ENCODE data around the gene CDHR5. TPM values are rescaled to one million over a fixed set of nuclear protein-coding genes. Genes with fewer than 3 reads are reported as not detected.

CDHR5 gene
- total RNA-seq, 2 donors from 2014 or later: 0.13 to 0.27 TPM

- peaks cover 28% of the 10 kb centered on the region for H3K36me3 Mint-ChIP-seq (ENCODE audit: low read depth)
- DNase-seq: no peak
- peak overlapping the region; percentile 81 for H3K27ac Mint-ChIP-seq
- H3K4me1 ChIP-seq (ENCODE audit: control insufficient read depth, insufficient read depth, low read length): peaks cover 16% of the 10 kb centered on the region
- no peaks in the 10 kb centered on the region for H3K9me3 Mint-ChIP-seq
- H3K27me3 Mint-ChIP-seq (ENCODE audit: insufficient read depth): no peaks in the 10 kb centered on the region
- no peak overlapping the region for H3K4me3 ChIP-seq (ENCODE audit: low read length)
- H3K36me3 ChIP-seq (ENCODE audit: control insufficient read depth, insufficient read depth, low read length): peaks cover 33% of the 10 kb centered on the region
- H3K4me1 Mint-ChIP-seq: peaks cover 20% of the 10 kb centered on the region
- no peak overlapping the region for H3K4me3 Mint-ChIP-seq
- no peaks in the 10 kb centered on the region for H3K9me3 ChIP-seq (ENCODE audit: control insufficient read depth, low read length)
- TF ChIP-seq CTCF (conservative IDR thresholded peaks at IDR 0.05): no peak
- H3K27me3 ChIP-seq (ENCODE audit: control insufficient read depth, insufficient read depth, low read length, poor library complexity, severe bottlenecking): no peaks in the 10 kb centered on the region
- WGBS, 2 experiments (ENCODE audit: insufficient coverage in 1 of 2, insufficient read length in 1 of 2): 95 to 96% methylated on average over 16 to 17 of the region's 17 CpGs
- H3K27ac ChIP-seq (ENCODE audit: low read depth, low read length): no peak overlapping the region
- no peak overlapping the region for H3K9ac ChIP-seq (ENCODE audit: extremely low read depth, low read length, poor library complexity, severe bottlenecking)
Observed at GRCh38 chr11:581752-582151, 43.0 kb downstream of the CDHR5 start.

- no peak for TF ChIP-seq CTCF (conservative IDR thresholded peaks at IDR 0.05)
- no peaks in the 10 kb centered on the region for H3K9me3 ChIP-seq (ENCODE audit: control insufficient read depth, low read length)
- Mint-ChIP-seq H3K27me3 (ENCODE audit: insufficient read depth) (no peaks in the 10 kb centered on the region), H3K9me3 (no peaks in the 10 kb centered on the region), H3K36me3 (ENCODE audit: low read depth) (peaks cover 25% of the 10 kb centered on the region), H3K4me3 (no peak overlapping the region), H3K27ac (no peak overlapping the region), H3K4me1 (peaks cover 20% of the 10 kb centered on the region)
- H3K36me3 ChIP-seq (ENCODE audit: control insufficient read depth, insufficient read depth, low read length): peaks cover 30% of the 10 kb centered on the region
- H3K4me1 ChIP-seq (ENCODE audit: control insufficient read depth, insufficient read depth, low read length): peaks cover 16% of the 10 kb centered on the region
- no peak overlapping the region for H3K4me3 ChIP-seq (ENCODE audit: low read length)
- 93 to 97% methylated on average over 13 to 14 of the region's 14 CpGs for WGBS, 2 experiments (ENCODE audit: insufficient coverage in 1 of 2, insufficient read length in 1 of 2)
- no peak for DNase-seq
- H3K27ac ChIP-seq (ENCODE audit: low read depth, low read length): no peak overlapping the region
- H3K9ac ChIP-seq (ENCODE audit: extremely low read depth, low read length, poor library complexity, severe bottlenecking): no peak overlapping the region
- H3K27me3 ChIP-seq (ENCODE audit: control insufficient read depth, insufficient read depth, low read length, poor library complexity, severe bottlenecking): no peaks in the 10 kb centered on the region
Observed at GRCh38 chr11:581342-581741, 43.4 kb downstream of the CDHR5 start.

- H3K36me3 ChIP-seq (ENCODE audit: control insufficient read depth, insufficient read depth, low read length): peaks cover 27% of the 10 kb centered on the region
- H3K36me3 Mint-ChIP-seq (ENCODE audit: low read depth): peaks cover 22% of the 10 kb centered on the region
- no peak overlapping the region for H3K4me3 ChIP-seq (ENCODE audit: low read length)
- 92 to 94% methylated on average over 18 to 20 of the region's 20 CpGs for WGBS, 2 experiments (ENCODE audit: insufficient coverage in 1 of 2, insufficient read length in 1 of 2)
- no peak overlapping the region for H3K27ac ChIP-seq (ENCODE audit: low read depth, low read length)
- peak; percentile 40 for DNase-seq
- H3K4me3 Mint-ChIP-seq: no peak overlapping the region
- H3K4me1 ChIP-seq (ENCODE audit: control insufficient read depth, insufficient read depth, low read length): peaks cover 16% of the 10 kb centered on the region
- H3K27me3 ChIP-seq (ENCODE audit: control insufficient read depth, insufficient read depth, low read length, poor library complexity, severe bottlenecking): peaks cover 5% of the 10 kb centered on the region
- no peak overlapping the region for H3K9ac ChIP-seq (ENCODE audit: extremely low read depth, low read length, poor library complexity, severe bottlenecking)
- no peak overlapping the region for H3K27ac Mint-ChIP-seq
- H3K27me3 Mint-ChIP-seq (ENCODE audit: insufficient read depth): peaks cover 2% of the 10 kb centered on the region
- peaks cover 22% of the 10 kb centered on the region for H3K4me1 Mint-ChIP-seq
- H3K9me3 Mint-ChIP-seq: no peaks in the 10 kb centered on the region
- no peak for TF ChIP-seq CTCF (conservative IDR thresholded peaks at IDR 0.05)
- H3K9me3 ChIP-seq (ENCODE audit: control insufficient read depth, low read length): no peaks in the 10 kb centered on the region
Observed at GRCh38 chr11:579830-580601, 44.7 kb downstream of the CDHR5 start.

Data from endodermal cell (in vitro differentiated cells).